Large intestine (tissue), 3 donors: ENCODE results near the gene DNAJB9. TPM values are rescaled to one million over a fixed set of nuclear protein-coding genes. Genes with fewer than 3 reads are reported as not detected.

Experiments used
- DNase-seq, 2 donors: peaks; one replicate each; pipeline versions ENCODE4 v3.0.0 to v3.0.0-alpha.2; 2013
- H3K27ac ChIP-seq: one replicate; pipeline ENCODE4 v1.5.1; 2013; ENCODE audit warnings: low read length
- H3K27me3 ChIP-seq: 2 replicates; pipeline ENCODE4 v1.6.1; 2013; ENCODE audit warnings: low read length; ENCODE audit not compliant: control insufficient read depth, insufficient read depth
- H3K36me3 ChIP-seq: 2 replicates; pipeline ENCODE4 v1.6.1; 2013; ENCODE audit warnings: low read length; ENCODE audit not compliant: control insufficient read depth, insufficient read depth
- H3K4me1 ChIP-seq: one replicate; pipeline ENCODE4 v1.6.1; 2013; ENCODE audit warnings: low read length; ENCODE audit not compliant: control insufficient read depth, insufficient read depth
- H3K4me3 ChIP-seq: one replicate; pipeline ENCODE4 v1.5.1; 2013; ENCODE audit warnings: low read length
- H3K9me3 ChIP-seq: one replicate; pipeline ENCODE4 v1.6.1; 2013; ENCODE audit warnings: mild to moderate bottlenecking, low read depth, low read length, moderate library complexity; ENCODE audit not compliant: control insufficient read depth
- WGBS: methylation state at CpG from one replicate; pipeline ENCODE4 v1.1.5; 2013; ENCODE audit warnings: low lambda C conversion rate; ENCODE audit not compliant: insufficient coverage; 5-methylcytosine and 5-hydroxymethylcytosine counted together
- polyA plus RNA-seq: library from polyadenylated mRNA; unstranded; fragments of 120-200 nt; gene quantifications from one replicate; pipeline ENCODE4 v1.2.1, GENCODE V29; 2013

DNAJB9 gene
- polyA plus RNA-seq, 1 donor = 30.5 TPM

DNA sequence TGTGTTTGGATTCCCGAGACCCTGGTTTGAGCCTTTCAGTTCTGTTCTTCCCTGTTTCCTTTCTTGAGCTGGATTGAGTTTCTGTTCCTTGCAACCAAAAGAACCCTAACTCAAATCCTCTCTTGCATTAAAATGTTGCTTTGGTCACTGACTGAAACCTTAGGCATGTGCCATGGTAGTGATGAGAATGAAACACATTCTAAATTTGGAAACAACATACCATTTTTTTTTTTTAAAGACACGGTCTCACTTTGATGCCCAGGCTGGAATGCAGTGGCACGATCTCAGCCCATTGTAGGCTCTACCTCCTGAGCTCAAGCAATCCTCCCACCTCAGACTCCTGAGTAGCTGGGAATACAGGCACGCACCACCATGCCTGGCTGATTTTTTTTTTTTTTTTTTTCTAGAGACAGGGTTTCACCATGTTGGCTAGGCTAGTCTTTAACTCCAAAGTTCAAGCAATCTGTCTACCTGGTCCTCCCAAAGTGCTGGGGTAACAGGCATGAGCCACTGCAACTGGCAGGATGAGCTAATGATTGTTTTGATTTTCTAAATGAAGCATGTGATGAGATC, 8.5 kb upstream of the DNAJB9 start:
- Histone ChIP-seq H3K9me3 (peaks cover 14% of the 10 kb centered on the region), H3K4me1 (no peaks in the 10 kb centered on the region), H3K36me3 (peaks cover 5% of the 10 kb centered on the region), H3K4me3 (no peak overlapping the region), H3K27me3 (no peaks in the 10 kb centered on the region), H3K27ac (no peak overlapping the region)
- DNase-seq = no peak
- no CpG with 5 or more reads among the region's 4 CpGs for WGBS

DNA sequence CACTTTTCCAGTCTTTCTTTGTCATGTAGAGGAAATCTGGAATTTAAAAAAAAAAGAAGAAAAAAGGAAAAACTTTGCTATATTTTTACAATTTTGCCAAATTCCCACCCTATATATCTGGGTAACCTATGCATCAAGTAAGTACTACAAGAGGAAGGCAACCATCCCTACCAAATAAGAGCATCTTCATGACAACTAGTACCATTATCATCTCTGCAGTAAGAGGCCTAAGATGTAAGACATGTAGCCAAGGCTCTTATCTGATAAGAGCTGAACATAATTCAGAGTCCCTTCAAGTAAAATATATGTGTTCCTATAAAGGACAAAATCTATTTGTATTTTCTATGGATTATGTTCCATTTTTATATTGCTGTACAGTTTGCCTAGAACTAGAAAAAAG, 3.7 kb upstream of the DNAJB9 start:
- Histone ChIP-seq H3K36me3 (peaks cover 5% of the 10 kb centered on the region), H3K9me3 (no peaks in the 10 kb centered on the region), H3K4me3 (no peak overlapping the region), H3K27me3 (no peaks in the 10 kb centered on the region), H3K27ac (no peak overlapping the region), H3K4me1 (peaks cover 7% of the 10 kb centered on the region)
- no peak for DNase-seq

DNA sequence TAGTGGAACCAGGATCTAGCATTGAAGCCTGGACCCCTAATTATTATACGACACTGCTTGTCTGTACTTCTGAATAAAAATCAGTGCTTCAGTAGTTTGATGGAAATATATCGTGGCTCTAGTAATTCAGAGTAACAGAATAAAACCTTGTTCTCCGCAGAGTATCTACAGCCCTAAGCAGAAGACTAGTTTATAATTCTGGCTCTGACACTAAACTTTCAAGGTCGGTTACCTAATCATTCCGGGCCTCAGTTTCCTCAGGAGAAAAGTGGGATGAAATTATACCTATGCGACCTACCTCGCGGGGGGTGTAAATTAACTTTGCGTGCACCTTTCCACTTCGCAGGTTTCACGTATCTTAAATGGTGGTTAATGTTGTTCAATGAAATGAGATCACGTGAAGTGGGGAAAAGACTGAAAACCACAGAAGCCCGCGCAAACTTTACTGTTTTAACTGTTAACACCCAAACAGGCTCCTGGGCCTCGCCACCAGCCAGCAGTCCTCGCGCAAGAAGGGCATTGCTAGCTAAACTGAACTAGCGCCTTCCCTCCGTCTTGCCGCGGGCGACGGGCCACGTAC, 783 bp upstream of the DNAJB9 start:
- no peaks in the 10 kb centered on the region for H3K9me3 ChIP-seq
- WGBS = no CpG with 5 or more reads among the region's 24 CpGs
- peaks cover 12% of the 10 kb centered on the region for H3K4me1 ChIP-seq
- H3K27ac ChIP-seq = peak overlapping the region; percentile 98
- H3K4me3 ChIP-seq = peak overlapping the region; percentile 97
- no peaks in the 10 kb centered on the region for H3K27me3 ChIP-seq
- no peak for DNase-seq
- peaks cover 10% of the 10 kb centered on the region for H3K36me3 ChIP-seq

DNA sequence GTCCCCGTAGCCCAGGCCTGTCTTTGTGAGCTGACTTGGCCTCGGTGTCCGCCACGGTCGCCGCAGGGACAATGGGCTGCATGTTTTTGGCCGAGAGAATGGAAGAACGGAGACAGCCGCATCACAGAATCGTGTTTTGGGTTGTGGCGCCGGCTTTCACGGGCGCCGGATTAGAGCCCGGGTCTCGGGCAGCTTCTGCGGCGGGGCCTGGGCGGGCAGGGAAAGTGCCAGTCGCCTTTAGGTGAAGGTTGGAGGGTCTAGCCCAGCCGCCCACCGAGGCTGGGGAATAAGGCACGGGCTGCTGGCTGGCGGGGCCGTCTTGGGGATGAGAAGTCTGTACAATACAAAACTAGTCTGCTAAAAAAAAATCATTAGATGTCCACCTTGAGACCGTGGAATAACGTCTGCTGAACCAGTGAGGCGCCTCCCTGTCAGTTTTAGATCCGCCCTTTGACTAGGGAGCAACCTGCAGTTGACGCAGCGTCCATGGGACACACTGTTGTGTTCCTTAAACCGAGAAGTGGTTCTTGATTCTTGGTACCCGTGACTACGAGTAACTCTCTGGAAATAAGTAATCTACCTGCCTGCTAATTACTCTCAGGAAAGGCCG, 577 bp downstream of the DNAJB9 start:
- Histone ChIP-seq H3K9me3 (no peaks in the 10 kb centered on the region), H3K4me3 (peak overlapping the region; percentile 97), H3K27ac (peak overlapping the region; percentile 98), H3K36me3 (peaks cover 11% of the 10 kb centered on the region), H3K27me3 (no peaks in the 10 kb centered on the region), H3K4me1 (peaks cover 12% of the 10 kb centered on the region)
- peak; percentile 62 to 82 for DNase-seq
- WGBS = no CpG with 5 or more reads among the region's 36 CpGs

DNA sequence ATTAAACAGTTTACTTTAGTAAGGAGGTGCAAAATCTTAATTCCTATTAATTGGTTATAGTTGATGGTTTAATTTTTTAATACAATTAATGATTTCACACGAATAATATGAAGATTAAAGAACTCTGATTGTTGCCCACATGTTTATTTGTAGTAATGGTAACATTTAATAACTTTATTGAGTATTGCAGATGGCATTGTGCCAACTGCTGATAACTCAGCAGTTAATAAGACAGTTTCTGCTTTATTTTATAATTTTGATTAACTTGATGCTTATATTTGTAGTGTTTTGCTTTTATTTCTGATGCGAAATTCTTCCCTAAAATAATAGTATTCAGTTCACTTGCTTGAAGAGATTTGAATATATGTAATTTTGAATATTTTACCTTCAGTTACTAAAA, 2.8 kb downstream of the DNAJB9 start:
- Histone ChIP-seq H3K27ac (no peak overlapping the region), H3K4me3 (no peak overlapping the region), H3K27me3 (no peaks in the 10 kb centered on the region), H3K4me1 (peaks cover 12% of the 10 kb centered on the region), H3K36me3 (peaks cover 14% of the 10 kb centered on the region), H3K9me3 (no peaks in the 10 kb centered on the region)
- 100% methylated on average over 2 of the region's 2 CpGs for WGBS
- DNase-seq = no peak

DNA sequence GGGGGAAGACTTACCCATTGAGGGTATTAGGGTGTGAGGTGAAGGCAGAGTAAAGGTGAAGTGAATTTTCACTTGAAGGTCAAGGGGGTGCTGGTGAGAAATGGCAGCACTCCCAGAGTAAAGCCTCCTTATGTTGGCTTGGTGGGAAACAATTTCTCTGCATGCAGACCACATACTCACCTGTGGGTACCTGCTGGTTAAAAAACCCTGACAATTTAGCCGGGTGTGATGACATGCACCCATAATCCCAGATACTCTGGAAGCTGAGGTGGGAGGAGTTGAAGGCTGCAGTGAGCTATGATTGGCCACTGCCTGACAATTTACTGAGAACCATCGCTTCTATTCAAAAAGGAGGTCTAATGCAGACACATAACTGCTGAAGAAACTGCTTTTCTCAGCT, 5.5 kb downstream of the DNAJB9 start:
- no peak for DNase-seq
- Histone ChIP-seq H3K4me3 (no peak overlapping the region), H3K27ac (no peak overlapping the region), H3K36me3 (peaks cover 23% of the 10 kb centered on the region), H3K4me1 (peaks cover 5% of the 10 kb centered on the region), H3K27me3 (no peaks in the 10 kb centered on the region), H3K9me3 (peaks cover 11% of the 10 kb centered on the region)
- 100% methylated on average over 1 of the region's 2 CpGs for WGBS

DNA sequence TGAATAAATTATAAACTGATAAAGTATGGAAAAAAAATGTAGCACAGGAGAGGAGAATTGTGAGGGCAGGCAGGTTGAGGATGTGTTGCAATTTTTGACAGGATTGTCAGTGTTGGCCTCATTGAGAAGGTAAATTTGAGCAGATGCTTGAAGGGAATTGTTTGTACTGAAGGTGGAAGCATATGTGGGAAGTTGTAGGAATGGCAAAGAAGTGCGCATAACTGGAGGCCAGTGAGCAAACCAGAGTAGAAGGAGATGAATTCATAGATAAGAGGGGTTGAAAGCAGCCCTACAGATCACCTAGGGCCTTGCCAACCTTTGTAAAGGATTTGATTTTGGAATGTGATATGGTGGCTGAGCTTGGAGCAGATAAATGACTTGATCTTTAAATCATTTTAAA, 6.4 kb downstream of the DNAJB9 start:
- Histone ChIP-seq H3K27ac (no peak overlapping the region), H3K36me3 (peaks cover 23% of the 10 kb centered on the region), H3K4me3 (no peak overlapping the region), H3K4me1 (peaks cover 5% of the 10 kb centered on the region), H3K27me3 (no peaks in the 10 kb centered on the region), H3K9me3 (peaks cover 14% of the 10 kb centered on the region)
- 100% methylated on average over 1 of the region's 1 CpG for WGBS
- DNase-seq = no peak

DNA sequence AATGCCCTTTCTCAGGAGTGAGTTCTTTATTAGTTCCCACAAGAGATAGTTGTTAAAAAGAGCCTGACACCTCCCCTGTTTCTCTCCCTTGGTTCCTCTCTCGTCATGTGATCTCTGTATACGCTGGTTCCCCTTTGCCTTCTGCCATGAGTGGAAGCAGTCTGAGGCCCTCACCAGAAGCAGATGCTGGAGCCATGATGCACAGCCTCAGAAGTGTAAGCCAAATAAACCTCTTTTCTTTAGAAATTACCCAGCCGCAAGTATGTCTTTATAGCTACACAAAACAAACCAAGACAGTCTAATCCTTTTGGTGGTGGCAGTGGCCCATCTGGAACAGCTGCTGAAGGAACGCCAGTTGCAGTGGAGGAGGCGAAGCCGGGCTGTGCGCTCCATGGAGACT, 9.3 kb downstream of the DNAJB9 start:
- H3K4me3 ChIP-seq = no peak overlapping the region
- WGBS = no CpG with 5 or more reads among the region's 7 CpGs
- H3K27ac ChIP-seq = no peak overlapping the region
- peaks cover 18% of the 10 kb centered on the region for H3K36me3 ChIP-seq
- peaks cover 14% of the 10 kb centered on the region for H3K9me3 ChIP-seq
- no peak for DNase-seq
- H3K27me3 ChIP-seq = no peaks in the 10 kb centered on the region
- peaks cover 5% of the 10 kb centered on the region for H3K4me1 ChIP-seq

DNA sequence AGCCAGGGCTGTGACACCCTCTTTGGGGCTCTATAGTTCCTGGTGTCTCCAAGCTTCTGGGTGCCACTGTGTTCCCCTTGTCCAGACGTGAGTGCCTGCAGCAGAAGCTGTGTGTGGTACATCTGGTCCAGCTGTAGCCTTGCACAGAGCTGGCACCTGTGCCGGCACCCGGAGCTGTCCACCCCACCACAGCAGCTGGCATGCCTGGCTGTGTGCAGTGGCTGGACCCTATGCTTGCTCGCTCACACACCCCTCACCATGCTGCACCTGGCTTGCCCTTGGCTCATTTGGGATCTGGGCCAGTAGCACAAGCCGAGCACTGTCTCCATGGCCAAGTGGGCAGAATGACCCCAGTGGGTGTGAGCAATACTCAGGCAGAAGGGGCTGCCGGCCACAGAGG, 10.6 kb downstream of the DNAJB9 start:
- Histone ChIP-seq H3K4me3 (no peak overlapping the region), H3K4me1 (peaks cover 5% of the 10 kb centered on the region), H3K27me3 (no peaks in the 10 kb centered on the region), H3K9me3 (peaks cover 14% of the 10 kb centered on the region), H3K36me3 (peaks cover 13% of the 10 kb centered on the region), H3K27ac (no peak overlapping the region)
- WGBS = no CpG with 5 or more reads among the region's 6 CpGs
- no peak for DNase-seq

DNA sequence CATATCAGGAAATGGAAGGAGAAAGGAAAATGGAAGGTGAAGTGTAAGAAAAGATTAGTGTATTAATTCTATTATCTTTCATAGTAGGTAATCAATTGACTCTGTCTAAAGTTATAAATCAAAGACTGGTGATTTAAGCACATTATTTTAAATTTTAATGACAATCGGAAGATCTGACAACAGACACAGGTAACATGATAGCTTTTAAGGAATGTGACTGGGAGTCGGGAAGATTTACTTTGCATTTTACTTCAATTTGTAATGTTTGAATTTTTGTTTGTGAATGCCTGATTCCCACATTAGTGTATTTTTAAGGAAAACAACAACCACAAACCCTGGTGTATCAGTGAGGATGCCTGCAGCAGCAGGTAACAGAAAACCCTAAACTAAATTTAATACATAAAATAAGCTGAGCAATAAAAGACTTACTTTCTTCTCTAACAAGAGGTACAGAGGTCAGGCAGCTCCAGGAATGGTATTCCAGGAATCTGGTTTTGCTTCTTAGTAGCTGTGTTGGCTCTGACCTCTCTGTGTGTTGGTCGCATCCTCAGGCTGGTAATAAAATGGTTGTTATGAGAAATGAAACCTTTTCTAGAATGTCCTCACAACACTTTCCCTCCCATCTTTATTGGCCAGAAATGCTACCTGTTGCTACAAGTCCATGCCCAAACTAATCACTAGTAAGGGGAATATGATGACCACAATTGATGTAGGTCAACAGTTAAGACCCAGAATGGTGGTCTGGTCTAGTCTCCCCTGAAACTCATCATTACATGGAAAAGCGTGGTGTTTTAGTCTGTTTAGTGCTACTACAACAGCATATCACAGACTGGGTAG, 12.2 kb downstream of the DNAJB9 start:
- no peaks in the 10 kb centered on the region for H3K27me3 ChIP-seq
- peaks cover 5% of the 10 kb centered on the region for H3K4me1 ChIP-seq
- peak; percentile 57 to 67 for DNase-seq
- peaks cover 14% of the 10 kb centered on the region for H3K9me3 ChIP-seq
- no peak overlapping the region for H3K4me3 ChIP-seq
- no CpG with 5 or more reads among the region's 4 CpGs for WGBS
- peak overlapping the region; percentile 60 for H3K27ac ChIP-seq
- H3K36me3 ChIP-seq = peaks cover 8% of the 10 kb centered on the region
